ENCODE results near the gene ATP8B1.

Gene ATP8B1

GRCh38 chr18:57801761-57802212, 1.3 kb downstream of the ATP8B1 start:
- no peak for TF ChIP-seq CTCF (IDR thresholded peaks at IDR 0.05; ENCODE audit: insufficient read depth, low read depth, low read length, missing control alignments)
- H3K4me3 ChIP-seq (ENCODE audit: low read length): peak overlapping the region; percentile 88

GRCh38 chr18:57801325-57801724, 1.8 kb downstream of the ATP8B1 start:
- no peak for TF ChIP-seq CTCF (IDR thresholded peaks at IDR 0.05; ENCODE audit: insufficient read depth, low read depth, low read length, missing control alignments)
- H3K4me3 ChIP-seq (ENCODE audit: low read length): peak overlapping the region; percentile 88
- DNase-seq (ENCODE audit: low read depth): no peak

More at GRCh38 chr18:57801761-57802212, 1.3 kb downstream of the ATP8B1 start:
- DNase-seq (ENCODE audit: low read depth): peak; percentile 29

GRCh38 chr18:57798713-57799373, 4.3 kb downstream of the ATP8B1 start:
- no peak for DNase-seq (ENCODE audit: low read depth)
- no peak overlapping the region for H3K4me3 ChIP-seq (ENCODE audit: low read length)
- no peak for TF ChIP-seq CTCF (IDR thresholded peaks at IDR 0.05; ENCODE audit: insufficient read depth, low read depth, low read length, missing control alignments)

- DNase-seq (ENCODE audit: low read depth): no peak
- no peak for TF ChIP-seq CTCF (IDR thresholded peaks at IDR 0.05; ENCODE audit: insufficient read depth, low read depth, low read length, missing control alignments)
- H3K4me3 ChIP-seq (ENCODE audit: low read length): no peak overlapping the region
These were observed 5.9 kb downstream of the ATP8B1 start for GRCh38 chr18:57797209-57797651.

GRCh38 chr18:57794951-57795728, 8.0 kb downstream of the ATP8B1 start:
- DNase-seq (ENCODE audit: low read depth): no peak
- H3K4me3 ChIP-seq (ENCODE audit: low read length): no peak overlapping the region
- TF ChIP-seq CTCF (IDR thresholded peaks at IDR 0.05; ENCODE audit: insufficient read depth, low read depth, low read length, missing control alignments): no peak

GRCh38 chr18:57793302-57793986, 9.7 kb downstream of the ATP8B1 start:
- TF ChIP-seq CTCF (IDR thresholded peaks at IDR 0.05; ENCODE audit: insufficient read depth, low read depth, low read length, missing control alignments): no peak
- H3K4me3 ChIP-seq (ENCODE audit: low read length): no peak overlapping the region
- DNase-seq (ENCODE audit: low read depth): no peak
